Spleen (tissue), 11 donors: ENCODE data around the gene GNB1. TPM values are rescaled to one million over a fixed set of nuclear protein-coding genes. Genes with fewer than 3 reads are reported as not detected.
A peak's percentile ranks its signal among the peaks of the same experiment; 100 is the strongest.
"Not testable (repeated sequence)": the region's sequence is repeated elsewhere in the genome, so short reads cannot be mapped to it uniquely, and the experiment has no call there.

Experiments used
- DNase-seq: peaks from one replicate; pipeline ENCODE4 v3.0.0-alpha.2; 2020
- H3K27ac ChIP-seq, 8 donors: fragments of 200-600 bp; sonication (generic) in 7 of 8; 1 replicate in 4 of 8; 2 replicates in 4 of 8; pipeline versions ENCODE4 v1.5.0 to v1.8.0; 2016 to 2021; ENCODE audit warnings: inconsistent platforms in 4 of 8, mild to moderate bottlenecking in 4 of 8, moderate library complexity in 1 of 8
- H3K27me3 ChIP-seq, 7 donors: fragments of 200-600 bp; sonication (generic) in 6 of 7; replicated peaks in 1 of 7; 1 replicate in 4 of 7; 2 replicates in 3 of 7; pipeline versions ENCODE4 v1.5.0 to v1.8.0; 2016 to 2021; ENCODE audit warnings: inconsistent platforms in 3 of 7, mild to moderate bottlenecking in 1 of 7
- H3K36me3 ChIP-seq, 6 donors: fragments of 200-600 bp; sonication (generic) in 5 of 6; 1 replicate in 4 of 6; 2 replicates in 2 of 6; pipeline versions ENCODE4 v1.5.0 to v1.8.0; 2016 to 2021; ENCODE audit warnings: inconsistent platforms in 2 of 6
- H3K4me1 ChIP-seq, 6 donors: fragments of 200-600 bp; sonication (generic) in 5 of 6; 1 replicate in 3 of 6; 2 replicates in 3 of 6; pipeline versions ENCODE4 v1.5.0 to v1.8.0; 2016 to 2021; ENCODE audit warnings: inconsistent platforms in 3 of 6
- H3K4me3 ChIP-seq, 8 donors: fragments of 200-600 bp; sonication (generic) in 7 of 8; 1 replicate in 4 of 8; 2 replicates in 4 of 8; pipeline versions ENCODE4 v1.5.0 to v1.8.0; 2016 to 2021; ENCODE audit warnings: inconsistent platforms in 4 of 8, mild to moderate bottlenecking in 4 of 8, moderate library complexity in 2 of 8
- H3K9me3 ChIP-seq, 8 donors: fragments of 200-600 bp; sonication (generic) in 7 of 8; 1 replicate in 4 of 8; 2 replicates in 4 of 8; pipeline versions ENCODE4 v1.5.0 to v1.8.0; 2016 to 2021; ENCODE audit warnings: inconsistent platforms in 4 of 8
- CTCF ChIP-seq, 11 experiments: fragments of 200-600 bp in 7 of 11; fragments of 450-650 bp in 4 of 11; sonication (generic) in 4 of 11; IDR thresholded peaks in 8 of 11; conservative IDR thresholded peaks in 3 of 11; 1 replicate in 7 of 11; 2 replicates in 4 of 11; pipeline versions ENCODE4 v1.4.0 to v1.8.0; 2016 to 2021; ENCODE audit warnings: antibody characterized with exemption in 11 of 11, inconsistent platforms in 4 of 11, mild to moderate bottlenecking in 1 of 11
- POLR2A ChIP-seq, 3 donors: fragments of 450-650 bp; IDR thresholded peaks; one replicate each; pipeline ENCODE4 v1.5.1; 2017; ENCODE audit warnings: antibody characterized with exemption in 3 of 3, mild to moderate bottlenecking in 1 of 3
- POLR2AphosphoS5 ChIP-seq, 3 donors: sonication (generic); formaldehyde crosslinking; IDR thresholded peaks; one replicate each; pipeline ENCODE4 v1.5.1; 2017; ENCODE audit warnings: antibody characterized with exemption in 3 of 3
- WGBS, 5 donors: extraction: QIAGEN DNeasy Blood & Tissue Kit in 3 of 5; methylation state at CpG; one replicate each; pipeline versions ENCODE4 v1.1.5 to v1.1.7; 2013 to 2018; 5-methylcytosine and 5-hydroxymethylcytosine counted together
- intact Hi-C: fragments of 100-400 bp; cut with DNase I; formaldehyde crosslinking; loops from one replicate; pipeline ENCODE4 v1.15.0; 2023; ENCODE audit warnings: low total_unique reads
- polyA plus RNA-seq, 3 donors: library from polyadenylated mRNA; stranded (reverse); fragments of 200-250 nt; gene quantifications; one replicate each; pipeline ENCODE4 v1.2.1, GENCODE V29; 2013
- total RNA-seq, 7 donors: library from RNA; depleted of rRNA in 3 of 7; stranded (reverse); fragments of >200 nt in 3 of 7; fragmentation: NEBNext Ultra II Directional in 4 of 7; extraction: Animal tissue kit (Norgen Biotek cat#: 25700) in 4 of 7; gene quantifications; one replicate each; pipeline versions ENCODE4 v1.1.0 to v1.2.1, GENCODE V29; 2016 to 2021
- donor health status: healthy with polysubstance abuse.
- donor health status: DM: no; HTN: no; CAD: no; lungs with moderate emphysema.
- donor health status: DM: no; HTN: no; CAD: no.
- donor health status: Bipolar disorder and iron deficiency.
- donor health status: healthy.
- donor health status: DM: no; HTN: no; CAD: no.
- donor health status: DM: yes; HTN: yes; CAD: no.

The GNB1 gene
- total and polyA plus RNA-seq, 10 donors = 76.0 to 304 (median 214) TPM

DNA sequence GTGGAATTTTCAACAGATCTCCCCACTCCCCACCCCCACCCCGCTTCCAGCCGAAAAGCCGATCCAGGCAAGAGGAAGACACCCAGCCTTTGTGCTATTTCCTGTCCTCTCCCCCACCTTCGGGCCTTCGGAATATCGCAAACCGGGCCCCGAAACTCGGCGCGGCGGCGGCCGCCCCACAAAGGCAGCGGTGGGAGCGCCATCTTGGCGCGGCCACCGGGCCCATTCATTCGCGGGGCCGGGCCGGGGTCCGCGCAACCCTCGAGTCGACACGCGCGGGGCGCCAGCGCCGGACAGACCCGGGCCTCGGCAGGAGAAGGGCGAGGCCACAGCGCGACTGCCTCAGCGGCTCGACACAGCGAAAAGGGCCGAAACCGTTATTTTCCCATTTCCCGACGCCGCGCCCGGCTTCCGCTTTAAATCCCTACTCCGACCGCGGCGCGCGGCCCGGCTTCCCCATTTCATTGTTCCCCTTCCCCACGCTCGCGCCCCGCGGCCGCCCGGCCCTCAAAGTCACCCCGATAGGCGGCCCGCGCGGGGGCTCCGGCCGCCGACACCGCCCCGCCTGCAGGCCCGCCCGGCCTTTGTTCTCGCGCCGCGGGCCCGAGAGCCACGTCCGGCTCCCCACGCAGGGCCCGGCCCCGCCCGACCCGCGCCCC is 911 bp downstream of the GNB1 start:
- Histone ChIP-seq H3K27ac (peak overlapping the region; percentile 85 to 99 (median 96)), H3K36me3 (peaks cover 0 to 2% (median 0%) of the 10 kb centered on the region in 6 donors), H3K27me3 (no peaks in the 10 kb centered on the region), H3K4me3 (peak overlapping the region; percentile 72 to 99 (median 96)), H3K4me1 (peaks cover 56 to 88% (median 76%) of the 10 kb centered on the region in 6 donors), H3K9me3 (no peaks in the 10 kb centered on the region)
- intact Hi-C loops = loop anchor here (10.0 kb wide), 2 partner anchors 85 to 105 kb away; no protein-coding TSS in a partner anchor
- peak; percentile 95 for DNase-seq
- TF ChIP-seq POLR2AphosphoS5 (IDR thresholded peaks at IDR 0.05) (peak; percentile 49 to 79 (median 58)), POLR2A (IDR thresholded peaks at IDR 0.05) (no peak)
- 0 to 1% (median 0%) methylated on average over 46 to 88 of the region's 88 CpGs for WGBS, 5 donors

DNA sequence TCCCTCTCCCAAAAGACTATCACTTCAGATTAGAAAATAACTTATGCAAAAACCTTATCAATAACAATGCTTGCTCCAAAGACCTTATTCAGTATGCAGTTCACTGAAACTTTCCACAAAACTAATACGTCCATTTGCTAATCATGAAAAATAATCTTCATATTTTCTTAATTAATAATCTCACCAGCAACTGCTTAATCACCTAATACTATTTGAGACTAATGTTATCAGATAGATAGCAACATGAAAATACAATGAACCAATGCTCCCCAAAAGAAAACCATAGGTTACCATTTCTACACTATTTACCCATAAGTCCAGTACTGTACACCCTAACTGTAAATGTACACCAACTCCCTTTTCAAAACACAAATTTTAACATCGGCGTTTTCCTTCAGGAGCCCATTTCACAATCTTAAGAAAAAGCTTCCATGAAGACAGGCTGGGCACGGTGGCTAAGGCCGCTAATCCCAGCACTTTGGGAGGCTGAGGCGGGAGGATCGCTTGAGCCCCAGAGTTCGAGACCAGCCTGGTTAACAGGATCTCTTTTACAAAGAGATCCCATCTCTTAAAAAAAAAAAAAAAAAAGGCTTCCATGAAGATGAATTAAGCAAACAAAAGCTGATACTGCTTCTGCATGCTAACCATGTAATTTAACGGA is 1.7 kb downstream of the GNB1 start:
- TF ChIP-seq POLR2A (IDR thresholded peaks at IDR 0.05) (no peak), CTCF (IDR thresholded peaks at IDR 0.05 in 8 of 11, conservative IDR thresholded peaks at IDR 0.05 in 3 of 11) (no peak), POLR2AphosphoS5 (IDR thresholded peaks at IDR 0.05) (no peak)
- no peaks in the 10 kb centered on the region for H3K9me3 ChIP-seq
- peaks cover 0 to 9% (median 0%) of the 10 kb centered on the region in 6 donors for H3K36me3 ChIP-seq
- peaks cover 54 to 88% (median 75%) of the 10 kb centered on the region in 6 donors for H3K4me1 ChIP-seq
- peak overlapping the region; percentile 85 to 99 (median 96) for H3K27ac ChIP-seq
- H3K27me3 ChIP-seq = no peaks in the 10 kb centered on the region
- DNase-seq = peak; percentile 60
- H3K4me3 ChIP-seq = peak overlapping the region; percentile 72 to 99 (median 96)
- intact Hi-C loops = loop anchor here (10.0 kb wide), 1 partner anchor 84 kb away; no protein-coding TSS in a partner anchor
- WGBS, 5 donors = 7 to 15% (median 8%) methylated on average over 9 of the region's 9 CpGs

DNA sequence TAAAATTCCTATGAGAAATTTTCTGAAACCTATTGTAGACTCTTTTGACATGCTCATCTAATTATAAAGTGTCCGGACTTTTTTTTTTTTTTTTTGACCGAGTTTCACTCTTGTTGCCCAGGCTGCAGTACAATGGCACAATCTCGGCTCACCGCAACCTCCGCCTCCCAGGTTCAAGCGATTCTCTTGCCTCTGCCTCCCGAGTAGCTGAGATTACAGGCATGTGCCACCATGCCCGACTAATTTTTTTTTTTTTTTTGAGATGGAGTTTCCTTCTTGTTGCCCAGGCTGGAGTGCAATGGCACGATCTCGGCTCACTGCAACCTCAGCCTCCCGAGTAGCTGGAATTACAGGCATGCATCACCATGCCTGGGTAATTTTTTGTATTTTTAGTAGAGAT is 7.0 kb downstream of the GNB1 start:
- H3K9me3 ChIP-seq, H3K4me3 ChIP-seq, H3K27me3 ChIP-seq: not testable (repeated sequence)
- Histone ChIP-seq H3K36me3 (peaks cover 0 to 24% (median 3%) of the 10 kb centered on the region in 6 donors), H3K27ac (peak overlapping the region in 5 of 8 donors; percentile 30 to 61 (median 44)), H3K4me1 (peaks cover 75 to 100% (median 98%) of the 10 kb centered on the region in 6 donors)
- intact Hi-C loops = loop anchor here (10.0 kb wide), 1 partner anchor 79 kb away; no protein-coding TSS in a partner anchor
- DNase-seq = peak; percentile 12
- WGBS, 5 donors = 63 to 70% (median 69%) methylated on average over 11 of the region's 11 CpGs

- WGBS, 5 donors = 33 to 64% (median 42%) methylated on average over 4 of the region's 4 CpGs
- no peak for DNase-seq
- no peak overlapping the region for H3K4me3 ChIP-seq
- no peaks in the 10 kb centered on the region for H3K27me3 ChIP-seq
- no peaks in the 10 kb centered on the region for H3K9me3 ChIP-seq
- TF ChIP-seq POLR2AphosphoS5 (IDR thresholded peaks at IDR 0.05) (no peak), CTCF (IDR thresholded peaks at IDR 0.05 in 8 of 11, conservative IDR thresholded peaks at IDR 0.05 in 3 of 11) (no peak), POLR2A (IDR thresholded peaks at IDR 0.05) (no peak)
- peaks cover 74 to 100% (median 98%) of the 10 kb centered on the region in 6 donors for H3K4me1 ChIP-seq
- intact Hi-C loops = loop anchor here (10.0 kb wide), 1 partner anchor 78 kb away; no protein-coding TSS in a partner anchor
- H3K27ac ChIP-seq = peak overlapping the region in 5 of 8 donors; percentile 30 to 61 (median 44)
- peaks cover 0 to 30% (median 4%) of the 10 kb centered on the region in 6 donors for H3K36me3 ChIP-seq
These were observed 7.6 kb downstream of the GNB1 start for GRCh38 chr1:1883092-1883873.
